Measurements from ENCODE around the gene FBXO10.

- TF ChIP-seq POLR2A (IDR thresholded peaks at IDR 0.05), result no peak
- no peak for TF ChIP-seq CTCF (IDR thresholded peaks at IDR 0.05)
Observed at GRCh38 chr9:37547328-37547878, 28.8 kb downstream of the FBXO10 start.

Data from lower leg skin (tissue), 3 donors.